ENCODE data around the gene PIP4K2B.
A peak's percentile ranks its signal among the peaks of the same experiment; 100 is the strongest.

The PIP4K2B gene

GRCh38 chr17:38743556-38744171 lies 55.7 kb downstream of the PIP4K2B start:
- DNase-seq = no peak

DNA sequence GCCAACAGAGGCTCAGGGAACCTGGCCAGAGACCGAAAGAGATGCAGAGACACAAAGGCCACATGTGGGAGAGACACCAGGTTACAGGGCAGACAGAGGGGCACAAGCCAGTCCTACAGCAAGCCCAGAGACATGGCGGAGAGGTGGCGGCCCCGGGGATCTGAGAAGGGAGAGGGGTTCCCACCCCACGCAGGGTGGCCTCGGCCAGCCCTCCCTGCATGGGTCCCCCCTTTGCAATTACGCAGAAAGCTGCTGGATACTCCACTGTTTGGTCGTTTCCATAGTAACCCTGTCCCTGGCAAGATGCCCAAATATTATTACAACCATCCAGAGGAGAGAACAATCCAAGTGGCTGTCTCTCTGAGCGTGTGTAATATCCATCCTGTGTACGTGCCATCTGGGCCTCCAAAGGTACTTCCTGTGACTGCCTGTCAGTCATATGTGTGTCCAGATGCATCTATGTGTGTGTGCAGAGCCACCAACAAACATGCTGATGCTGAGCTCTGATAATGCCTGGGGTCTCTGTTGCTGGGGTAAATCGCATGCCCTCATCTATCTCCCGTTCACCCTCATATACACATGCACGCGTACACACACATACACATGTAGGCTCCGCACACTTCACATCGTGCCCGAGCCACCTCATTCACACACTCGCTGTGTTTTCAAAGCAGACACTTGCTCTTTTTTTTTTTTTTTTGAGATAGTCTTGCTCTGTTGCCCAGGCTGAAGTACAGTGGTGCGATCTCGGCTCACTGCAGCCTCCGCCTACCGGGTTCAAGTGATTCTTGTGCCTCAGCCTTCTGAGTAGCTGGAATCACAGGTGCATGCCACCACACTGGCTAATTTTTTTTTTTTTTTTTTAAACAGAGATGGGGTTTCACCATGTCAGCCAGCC lies 56.7 kb downstream of the PIP4K2B start:
- peak in 1 of 3 donors; percentile 37 for DNase-seq

GRCh38 chr17:38741921-38742410 lies 57.4 kb downstream of the PIP4K2B start:
- DNase-seq = no peak

- no peak for DNase-seq
Observed at GRCh38 chr17:38741461-38741860, 57.9 kb downstream of the PIP4K2B start.

GRCh38 chr17:38740806-38741205 lies 58.5 kb downstream of the PIP4K2B start:
- no peak for DNase-seq

DNA sequence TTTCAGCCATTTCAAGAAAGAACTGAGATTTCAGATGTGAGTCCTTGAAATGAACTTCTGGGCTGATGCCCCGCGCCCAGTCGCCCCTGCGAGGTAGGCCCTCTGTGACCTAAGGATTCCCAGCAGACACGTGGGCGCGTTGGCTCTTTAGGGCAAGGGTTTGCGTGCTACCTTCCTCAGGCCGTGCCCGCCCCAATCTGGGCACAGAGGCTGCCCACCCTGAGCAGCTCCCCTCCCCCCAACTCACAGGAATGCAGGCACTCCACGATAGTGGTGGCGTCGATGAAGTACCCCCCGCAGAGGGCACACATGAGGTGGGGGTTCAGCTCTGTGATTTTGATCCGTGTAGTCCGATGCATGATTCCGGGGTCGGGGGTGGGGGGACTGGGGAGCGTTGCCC lies 59.3 kb downstream of the PIP4K2B start:
- no peak for DNase-seq

DNA sequence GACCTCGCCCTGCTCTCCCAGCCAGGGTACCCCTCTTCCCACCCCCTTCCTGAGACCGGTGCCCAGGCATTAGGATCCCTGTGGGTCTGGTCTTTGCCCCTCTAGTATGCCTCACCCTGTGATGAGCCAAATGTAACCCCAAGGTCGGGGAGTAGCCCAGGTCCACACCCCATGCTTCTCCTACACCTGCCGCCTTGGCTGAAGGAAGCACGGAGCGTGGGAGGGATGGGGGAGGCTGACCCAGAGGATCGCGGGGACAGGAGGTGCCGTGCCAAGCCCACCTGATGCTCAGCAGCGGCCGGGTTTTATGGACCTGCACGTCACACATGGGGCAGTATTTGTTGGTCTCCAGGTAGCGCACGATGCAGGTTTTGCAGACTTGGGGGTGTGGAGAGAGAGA lies 60.1 kb downstream of the PIP4K2B start:
- no peak for DNase-seq

DNA sequence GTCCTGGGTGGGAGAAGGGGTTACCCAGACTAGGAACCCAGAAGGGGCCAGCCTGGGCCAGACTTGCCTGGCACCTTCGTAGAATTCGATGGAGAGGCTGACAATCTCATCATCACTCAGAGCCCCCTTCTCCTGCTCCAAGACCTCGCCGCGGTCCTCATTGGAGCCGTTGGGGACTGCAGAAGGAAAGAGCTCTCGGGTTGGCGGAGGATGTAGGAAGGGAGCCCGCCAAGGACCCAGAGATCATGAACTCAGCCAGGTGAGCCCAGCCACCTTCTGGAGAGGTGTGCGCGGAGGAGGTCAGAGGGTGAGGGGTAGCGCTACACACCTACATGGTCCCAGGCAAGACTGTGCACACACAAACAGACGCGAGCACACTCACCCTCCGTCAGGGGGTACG lies 60.7 kb downstream of the PIP4K2B start:
- DNase-seq = no peak

GRCh38 chr17:38738007-38738662 lies 61.2 kb downstream of the PIP4K2B start:
- no peak for DNase-seq

DNA sequence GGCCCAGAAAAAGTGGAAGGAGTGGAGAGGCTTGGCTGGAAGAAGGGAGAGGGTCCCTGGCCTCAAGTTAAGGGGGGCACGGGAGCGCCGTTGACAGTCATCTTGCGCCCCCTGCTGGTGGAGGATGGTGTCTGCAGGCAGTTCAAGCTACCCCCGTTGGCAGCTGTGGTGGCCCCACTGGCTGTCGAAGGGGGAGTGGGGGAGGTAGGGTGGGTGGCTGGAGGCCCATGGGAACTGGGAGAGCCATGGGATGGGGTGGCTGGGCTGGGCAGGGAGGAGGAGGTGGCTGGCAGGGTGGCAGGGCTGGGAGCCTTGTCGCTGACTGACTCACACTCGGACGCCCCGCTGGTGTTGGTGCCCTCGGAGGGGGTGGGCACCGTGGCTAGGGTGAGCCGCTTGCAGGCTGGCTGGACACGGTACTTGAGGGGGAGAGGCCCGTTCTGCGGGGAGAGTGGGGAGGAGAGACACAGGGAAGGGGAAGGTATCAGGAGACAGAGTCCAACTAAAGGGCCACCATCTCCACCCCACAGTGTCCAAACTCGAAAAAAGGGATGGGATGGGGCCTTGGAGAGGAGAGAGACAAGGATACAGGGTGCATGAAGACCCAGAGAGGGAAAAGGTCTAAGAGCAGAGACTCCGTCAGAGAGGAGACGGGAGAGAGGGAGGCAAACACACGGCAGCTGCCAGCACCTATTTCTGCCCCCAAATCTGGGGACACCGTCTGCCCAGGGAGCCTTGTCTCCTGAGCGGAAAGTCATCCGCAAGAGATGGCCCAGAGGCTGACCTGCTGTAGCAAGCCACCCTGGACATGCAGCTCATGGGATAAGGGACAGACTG lies 64.0 kb downstream of the PIP4K2B start:
- peak; percentile 46 to 77 (median 69) for DNase-seq

GRCh38 chr17:38733982-38734973 lies 65.1 kb downstream of the PIP4K2B start:
- no peak for DNase-seq

DNA sequence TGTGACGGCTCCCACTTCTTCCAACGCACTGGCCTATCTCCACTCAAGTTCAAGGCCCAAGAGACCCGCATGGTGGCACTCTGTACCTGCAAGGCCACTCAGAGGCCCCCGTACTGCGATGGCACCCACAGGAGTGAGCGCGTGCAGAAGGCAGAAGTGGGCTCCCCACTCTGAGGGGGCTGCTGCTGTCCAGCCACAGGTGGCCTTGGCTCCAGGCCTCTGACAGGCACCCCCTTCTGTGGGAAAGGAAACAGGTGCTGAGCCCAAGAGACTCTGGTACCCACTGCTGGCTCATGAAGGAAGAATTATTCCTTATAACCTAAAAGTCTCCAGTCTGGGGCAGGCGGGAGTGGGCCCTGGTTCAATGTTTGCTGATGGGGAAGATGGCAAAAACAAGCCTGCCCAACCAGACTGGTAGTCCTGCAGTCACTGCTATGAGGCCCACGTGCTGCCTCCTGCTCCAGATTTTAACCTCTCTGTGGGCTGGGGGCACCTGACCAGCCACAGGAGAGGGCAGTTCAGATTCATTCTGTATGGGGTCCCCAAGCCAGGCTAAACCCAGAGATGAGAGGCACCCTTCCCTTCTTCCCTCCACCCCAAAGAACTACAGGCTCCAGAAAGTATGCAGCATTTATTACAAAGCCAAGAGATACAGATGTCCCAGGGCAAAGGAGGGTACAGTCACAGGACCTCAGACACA lies 65.9 kb downstream of the PIP4K2B start:
- DNase-seq = no peak

GRCh38 chr17:38732376-38733281 lies 66.7 kb downstream of the PIP4K2B start:
- DNase-seq = no peak

- peak in 2 of 3 donors; percentile 43 to 53 for DNase-seq
Observed at GRCh38 chr17:38731526-38732294, 67.6 kb downstream of the PIP4K2B start.

- DNase-seq = peak in 1 of 3 donors; percentile 36
Observed at GRCh38 chr17:38730526-38731379, 68.6 kb downstream of the PIP4K2B start.

- DNase-seq = peak; percentile 91 to 97 (median 95)
Observed at GRCh38 chr17:38729886-38730525, 69.3 kb downstream of the PIP4K2B start, which contains the start of gene CISD3. CISD3 (plus strand) TSS chr17:38730341; CDS start chr17:38730359, 18 bp downstream.

DNA sequence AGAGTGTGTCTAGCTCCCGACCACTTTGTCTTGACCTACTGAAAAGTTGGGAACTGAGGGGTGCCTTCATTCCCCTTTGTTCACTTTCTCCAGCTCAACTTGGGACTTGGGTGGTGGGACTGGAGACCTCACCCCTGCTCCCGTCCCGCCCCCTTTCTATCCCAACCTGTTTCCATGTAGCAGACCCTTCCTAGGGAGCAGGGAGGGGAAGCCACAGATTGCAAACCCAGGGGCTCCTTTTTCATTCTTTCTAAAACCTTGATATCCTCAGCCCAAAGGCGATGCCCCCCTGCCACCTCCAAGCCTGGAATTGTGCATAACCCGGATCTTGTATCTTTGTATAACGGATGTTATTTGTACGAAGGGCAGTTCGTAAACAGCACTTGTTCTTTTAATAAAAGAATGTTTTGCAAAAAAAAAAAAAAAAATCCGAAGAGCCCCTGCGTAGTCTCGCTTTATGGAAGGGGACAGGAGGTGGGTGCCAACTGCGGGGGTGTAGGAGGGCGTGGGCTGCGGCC lies 69.9 kb downstream of the PIP4K2B start:
- DNase-seq = no peak
